Esophagus (tissue), 2 donors: ENCODE measurements around the gene ZG16. TPM values are rescaled to one million over a fixed set of nuclear protein-coding genes. Genes with fewer than 3 reads are reported as not detected.
"Not testable (repeated sequence)": the region's sequence is repeated elsewhere in the genome, so short reads cannot be mapped to it uniquely, and the experiment has no call there.

Experiments used
- H3K27ac ChIP-seq, 2 donors: one replicate each; pipeline ENCODE4 v1.5.1; 2013; ENCODE audit warnings: low read depth in 2 of 2, mild to moderate bottlenecking in 2 of 2, inconsistent platforms in 1 of 2, low read length in 1 of 2, moderate library complexity in 1 of 2
- H3K27me3 ChIP-seq, 2 donors: one replicate each; pipeline ENCODE4 v1.6.1; 2013; ENCODE audit warnings: low read length in 2 of 2, control low read depth in 1 of 2, mild to moderate bottlenecking in 1 of 2; ENCODE audit not compliant: insufficient read depth in 2 of 2, control insufficient read depth in 1 of 2
- H3K36me3 ChIP-seq, 2 donors: one replicate each; pipeline ENCODE4 v1.6.1; 2013; ENCODE audit warnings: low read length in 1 of 2; ENCODE audit not compliant: control insufficient read depth in 2 of 2, insufficient read depth in 2 of 2
- H3K4me1 ChIP-seq, 2 donors: one replicate each; pipeline ENCODE4 v1.6.1; 2013; ENCODE audit warnings: low read length in 1 of 2; ENCODE audit not compliant: control insufficient read depth in 2 of 2, insufficient read depth in 2 of 2
- H3K4me3 ChIP-seq, 2 donors: one replicate each; pipeline ENCODE4 v1.5.1; 2013; ENCODE audit warnings: low read length in 2 of 2, mild to moderate bottlenecking in 2 of 2, low read depth in 1 of 2, moderate library complexity in 1 of 2
- H3K9me3 ChIP-seq, 2 donors: one replicate each; pipeline ENCODE4 v1.6.1; 2013; ENCODE audit warnings: mild to moderate bottlenecking in 2 of 2, low read depth in 1 of 2, low read length in 1 of 2, moderate library complexity in 1 of 2; ENCODE audit not compliant: control insufficient read depth in 2 of 2, insufficient read depth in 1 of 2
- WGBS, 2 donors: extraction: QIAGEN DNeasy Blood & Tissue Kit; methylation state at CpG; one replicate each; pipeline ENCODE4 v1.1.7; 2013; 5-methylcytosine and 5-hydroxymethylcytosine counted together
- polyA plus RNA-seq, 2 donors: library from polyadenylated mRNA; stranded (reverse); fragments of 200-250 nt; gene quantifications; one replicate each; pipeline ENCODE4 v1.2.3, GENCODE V29; 2013
- donor health status: healthy with polysubstance abuse.
- donor health status: Bipolar disorder and iron deficiency.

ZG16 gene
- under 1 TPM in 1 of 2 donors, not detected in 1; 0.02 TPM for polyA plus RNA-seq

DNA sequence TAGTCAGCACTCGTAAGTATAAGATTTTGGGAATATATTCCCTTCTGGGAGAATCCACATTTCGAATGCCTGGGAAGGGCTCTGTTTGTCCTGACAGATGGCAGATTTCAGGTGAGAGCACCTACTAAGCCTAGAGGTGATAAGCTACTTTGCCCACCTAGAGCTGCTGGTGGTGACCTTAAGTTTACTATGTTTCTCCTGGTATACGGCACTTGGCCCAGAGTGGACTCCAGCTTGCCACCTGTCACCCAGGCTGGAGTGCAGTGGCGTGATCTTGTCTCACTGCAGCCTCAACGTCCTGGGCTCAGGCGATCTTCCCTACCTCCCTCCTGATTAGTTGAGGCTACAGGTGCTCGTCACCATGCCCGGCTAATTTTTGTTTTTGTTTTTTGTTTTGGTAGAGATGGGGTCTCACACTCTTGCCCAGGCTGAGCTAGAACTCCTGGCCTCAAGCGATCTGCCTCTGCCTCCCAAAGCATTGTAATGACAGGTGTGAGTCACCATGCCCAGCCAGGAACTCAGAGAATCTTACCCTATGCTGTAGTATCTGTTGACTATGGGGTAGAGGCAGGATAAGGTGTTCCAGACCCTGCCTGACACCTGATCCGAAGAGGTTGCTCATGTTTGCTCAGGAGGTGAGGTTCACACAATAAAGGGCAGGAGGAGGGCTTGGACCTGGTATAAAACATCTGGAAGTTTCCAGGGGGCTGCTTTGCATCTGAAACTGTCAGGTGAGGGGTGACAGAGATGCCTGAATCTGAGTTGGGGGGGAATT, at the start of gene ZG16:
Gene ZG16 (plus strand): TSS at position 681 of the 775 bp plus-strand sequence. CDS start 1,011 bp downstream, outside the sequence.
- Histone ChIP-seq H3K36me3 (no peaks in the 10 kb centered on the region), H3K27me3 (no peaks in the 10 kb centered on the region), H3K27ac (no peak within 1 kb of the TSS), H3K4me3 (no peak within 1 kb of the TSS), H3K4me1 (no peaks in the 10 kb centered on the region), H3K9me3 (no peaks in the 10 kb centered on the region)
- WGBS, 2 donors = 80% methylated on average over 10 of the region's 10 CpGs

GRCh38 chr16:29729116-29729521, 48.9 kb upstream of the ZG16 start:
- Histone ChIP-seq H3K9me3 (no peaks in the 10 kb centered on the region), H3K36me3 (no peaks in the 10 kb centered on the region), H3K4me1 (no peaks in the 10 kb centered on the region), H3K27me3 (no peaks in the 10 kb centered on the region), H3K27ac (no peak overlapping the region), H3K4me3 (no peak overlapping the region)
- WGBS, 2 donors = 40 to 41% methylated on average over 6 of the region's 6 CpGs

DNA sequence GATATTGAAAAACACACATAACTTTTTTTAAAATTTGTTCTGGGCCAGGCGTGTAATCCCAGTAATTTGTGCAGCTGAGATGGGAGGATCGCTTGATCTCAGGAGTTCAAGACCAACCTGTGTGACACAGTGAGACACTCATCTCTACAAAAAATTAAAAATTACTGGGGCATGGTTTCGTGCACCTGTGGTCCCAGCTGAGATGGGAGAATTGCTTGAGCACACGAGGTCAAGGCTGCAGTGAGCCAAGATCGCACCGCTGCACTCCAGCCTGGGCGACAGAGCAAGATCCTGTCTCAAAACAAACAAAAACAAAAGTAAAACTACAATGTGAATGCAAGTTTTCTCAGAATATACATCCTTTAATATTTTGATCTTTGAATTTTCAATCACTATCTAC, 47.4 kb upstream of the ZG16 start:
- H3K27ac ChIP-seq = no peak overlapping the region
- no peaks in the 10 kb centered on the region for H3K27me3 ChIP-seq
- no peaks in the 10 kb centered on the region for H3K36me3 ChIP-seq
- H3K4me1 ChIP-seq = no peaks in the 10 kb centered on the region
- no peaks in the 10 kb centered on the region for H3K9me3 ChIP-seq
- 70 to 76% methylated on average over 7 of the region's 7 CpGs for WGBS, 2 donors
- no peak overlapping the region for H3K4me3 ChIP-seq

GRCh38 chr16:29731768-29732601, 46.1 kb upstream of the ZG16 start:
- not testable (repeated sequence) for H3K4me3 ChIP-seq, H3K27me3 ChIP-seq, H3K27ac ChIP-seq, H3K4me1 ChIP-seq, H3K36me3 ChIP-seq, H3K9me3 ChIP-seq
- WGBS, 2 donors = 74 to 76% methylated on average over 13 of the region's 13 CpGs

DNA sequence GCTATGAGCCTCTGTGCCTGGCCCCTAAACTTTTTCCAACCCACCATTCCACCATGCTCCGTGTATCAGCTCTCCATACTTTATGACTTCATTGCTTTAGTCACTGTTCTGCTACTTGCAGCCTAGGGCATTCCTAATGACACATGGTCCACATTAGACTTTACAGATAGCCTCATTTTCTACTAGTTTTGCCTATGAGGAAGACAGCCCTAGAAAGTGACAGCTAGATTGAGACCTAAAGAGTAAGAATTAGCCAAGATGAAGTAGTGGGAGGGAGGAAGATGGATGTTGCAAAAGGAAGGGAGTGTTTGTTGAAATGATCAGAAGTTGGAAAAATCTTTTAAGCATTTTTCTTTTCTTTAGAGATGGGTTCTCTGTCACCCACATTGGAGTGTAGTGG, 43.3 kb upstream of the ZG16 start:
- 69 to 81% methylated on average over 1 of the region's 1 CpG for WGBS, 2 donors
- no peak overlapping the region for H3K27ac ChIP-seq
- no peaks in the 10 kb centered on the region for H3K9me3 ChIP-seq

GRCh38 chr16:29736112-29736511, 41.9 kb upstream of the ZG16 start:
- H3K4me1 ChIP-seq = no peaks in the 10 kb centered on the region
- H3K9me3 ChIP-seq = no peaks in the 10 kb centered on the region
- no peak overlapping the region for H3K4me3 ChIP-seq
- no peaks in the 10 kb centered on the region for H3K27me3 ChIP-seq
- WGBS, 2 donors = 57 to 58% methylated on average over 5 of the region's 5 CpGs
- no peak overlapping the region for H3K27ac ChIP-seq
- H3K36me3 ChIP-seq = no peaks in the 10 kb centered on the region

More for the DNA sequence above, 43.3 kb upstream of the ZG16 start:
- Histone ChIP-seq H3K36me3 (no peaks in the 10 kb centered on the region), H3K27me3 (no peaks in the 10 kb centered on the region), H3K4me1 (no peaks in the 10 kb centered on the region), H3K4me3 (no peak overlapping the region)

GRCh38 chr16:29736764-29737163, 41.3 kb upstream of the ZG16 start:
- Histone ChIP-seq H3K27ac (no peak overlapping the region), H3K4me1 (no peaks in the 10 kb centered on the region), H3K4me3 (no peak overlapping the region), H3K36me3 (no peaks in the 10 kb centered on the region), H3K27me3 (no peaks in the 10 kb centered on the region), H3K9me3 (no peaks in the 10 kb centered on the region)
- WGBS, 2 donors = 75 to 83% methylated on average over 6 of the region's 6 CpGs

DNA sequence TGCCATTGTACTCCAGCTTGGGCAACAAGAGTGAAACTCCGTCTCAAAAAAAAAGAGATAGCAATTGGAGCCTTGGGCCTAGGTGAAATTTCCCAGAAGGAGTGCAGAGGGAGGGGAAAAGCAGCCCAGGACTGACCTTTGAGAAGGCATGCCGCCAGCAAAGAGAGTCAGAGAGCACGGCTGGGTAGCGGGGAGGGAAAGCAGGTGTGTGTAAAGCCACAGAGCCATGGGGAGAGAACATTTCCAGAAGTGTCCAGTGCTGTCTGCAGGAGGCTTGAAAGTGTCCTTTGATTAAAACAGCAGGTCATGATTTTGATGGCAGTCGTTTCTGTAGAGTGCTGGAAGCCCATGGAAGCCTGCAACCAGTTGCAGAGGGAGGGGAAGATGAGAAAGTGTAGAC, 40.3 kb upstream of the ZG16 start:
- H3K4me3 ChIP-seq = no peak overlapping the region
- H3K4me1 ChIP-seq = no peaks in the 10 kb centered on the region
- no peaks in the 10 kb centered on the region for H3K9me3 ChIP-seq
- no peaks in the 10 kb centered on the region for H3K36me3 ChIP-seq
- no peak overlapping the region for H3K27ac ChIP-seq
- no peaks in the 10 kb centered on the region for H3K27me3 ChIP-seq
- 68 to 76% methylated on average over 5 of the region's 5 CpGs for WGBS, 2 donors

GRCh38 chr16:29738514-29738913, 39.5 kb upstream of the ZG16 start:
- Histone ChIP-seq H3K27ac (no peak overlapping the region), H3K4me3 (no peak overlapping the region), H3K36me3 (no peaks in the 10 kb centered on the region), H3K4me1 (no peaks in the 10 kb centered on the region), H3K27me3 (no peaks in the 10 kb centered on the region), H3K9me3 (no peaks in the 10 kb centered on the region)
- WGBS, 2 donors = 46 to 52% methylated on average over 2 of the region's 2 CpGs
